Measurements from ENCODE around the gene PRM1. TPM values are rescaled to one million over a fixed set of nuclear protein-coding genes. Genes with fewer than 3 reads are reported as not detected.
A peak's percentile ranks its signal among the peaks of the same experiment; 100 is the strongest.

The PRM1 gene
- total RNA-seq, 2 donors from 2014 or later = not detected

DNA sequence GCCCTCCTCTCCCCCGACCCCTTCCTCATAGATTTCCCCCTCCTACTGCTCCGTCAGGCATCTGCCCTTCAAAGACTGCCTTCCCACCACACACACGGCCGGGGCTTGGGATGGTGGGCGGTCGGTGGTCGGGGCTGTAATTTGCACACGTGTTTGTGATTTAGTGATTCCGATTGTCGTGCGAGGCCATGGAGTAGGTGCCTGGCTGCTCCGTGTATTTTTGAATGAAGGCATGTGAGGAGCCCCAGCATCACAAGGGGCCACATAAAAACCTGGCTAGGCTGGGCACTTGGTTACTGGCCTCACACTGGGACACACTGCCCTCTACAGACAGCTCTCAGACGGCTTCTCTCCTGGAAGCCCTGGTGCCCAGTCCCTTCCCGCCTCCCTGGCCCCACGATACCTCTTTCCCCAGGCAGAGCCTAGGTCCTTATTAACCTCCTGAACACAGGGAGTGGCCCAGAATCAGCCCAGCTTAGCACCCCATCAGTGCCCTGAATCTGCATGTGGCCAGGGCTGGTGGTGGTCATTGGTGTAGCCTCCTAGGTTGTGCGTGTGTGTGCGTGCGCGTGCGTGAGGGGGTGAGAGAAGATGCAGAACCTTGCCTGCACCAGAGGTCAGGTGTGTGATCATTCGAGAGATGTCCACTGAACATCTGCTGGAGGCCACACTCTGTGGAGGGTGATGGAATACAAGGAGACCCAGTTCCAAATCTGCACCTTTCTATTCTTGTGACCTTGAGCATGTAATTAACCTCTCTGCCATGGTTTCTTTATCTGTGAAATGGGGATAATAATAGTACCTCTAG, 23.8 kb downstream of the PRM1 start:
- Mint-ChIP-seq H3K36me3 (ENCODE audit: low read depth) (no peaks in the 10 kb centered on the region), H3K4me3 (peak overlapping the region; percentile 81), H3K4me1 (peaks cover 4% of the 10 kb centered on the region), H3K27me3 (ENCODE audit: insufficient read depth) (peaks cover 7% of the 10 kb centered on the region), H3K9me3 (no peaks in the 10 kb centered on the region), H3K27ac (no peak overlapping the region)
- TF ChIP-seq, protein P1, sequence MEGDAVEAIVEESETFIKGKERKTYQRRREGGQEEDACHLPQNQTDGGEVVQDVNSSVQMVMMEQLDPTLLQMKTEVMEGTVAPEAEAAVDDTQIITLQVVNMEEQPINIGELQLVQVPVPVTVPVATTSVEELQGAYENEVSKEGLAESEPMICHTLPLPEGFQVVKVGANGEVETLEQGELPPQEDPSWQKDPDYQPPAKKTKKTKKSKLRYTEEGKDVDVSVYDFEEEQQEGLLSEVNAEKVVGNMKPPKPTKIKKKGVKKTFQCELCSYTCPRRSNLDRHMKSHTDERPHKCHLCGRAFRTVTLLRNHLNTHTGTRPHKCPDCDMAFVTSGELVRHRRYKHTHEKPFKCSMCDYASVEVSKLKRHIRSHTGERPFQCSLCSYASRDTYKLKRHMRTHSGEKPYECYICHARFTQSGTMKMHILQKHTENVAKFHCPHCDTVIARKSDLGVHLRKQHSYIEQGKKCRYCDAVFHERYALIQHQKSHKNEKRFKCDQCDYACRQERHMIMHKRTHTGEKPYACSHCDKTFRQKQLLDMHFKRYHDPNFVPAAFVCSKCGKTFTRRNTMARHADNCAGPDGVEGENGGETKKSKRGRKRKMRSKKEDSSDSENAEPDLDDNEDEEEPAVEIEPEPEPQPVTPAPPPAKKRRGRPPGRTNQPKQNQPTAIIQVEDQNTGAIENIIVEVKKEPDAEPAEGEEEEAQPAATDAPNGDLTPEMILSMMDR (conservative IDR thresholded peaks at IDR 0.05) = peak; percentile 86
- Histone ChIP-seq H3K27me3 (ENCODE audit: control insufficient read depth, insufficient read depth, low read length, poor library complexity, severe bottlenecking) (no peaks in the 10 kb centered on the region), H3K9ac (ENCODE audit: extremely low read depth, low read length, poor library complexity, severe bottlenecking) (no peak overlapping the region), H3K27ac (ENCODE audit: low read depth, low read length) (no peak overlapping the region), H3K4me3 (ENCODE audit: low read length) (peak overlapping the region; percentile 83), H3K4me1 (ENCODE audit: control insufficient read depth, insufficient read depth, low read length) (no peaks in the 10 kb centered on the region), H3K36me3 (ENCODE audit: control insufficient read depth, insufficient read depth, low read length) (no peaks in the 10 kb centered on the region), H3K9me3 (ENCODE audit: control insufficient read depth, low read length) (no peaks in the 10 kb centered on the region)
- peak; percentile 93 for DNase-seq
- WGBS, 2 experiments (ENCODE audit: insufficient coverage in 1 of 2, insufficient read length in 1 of 2) = 37 to 44% methylated on average over 9 to 21 of the region's 21 CpGs

DNA sequence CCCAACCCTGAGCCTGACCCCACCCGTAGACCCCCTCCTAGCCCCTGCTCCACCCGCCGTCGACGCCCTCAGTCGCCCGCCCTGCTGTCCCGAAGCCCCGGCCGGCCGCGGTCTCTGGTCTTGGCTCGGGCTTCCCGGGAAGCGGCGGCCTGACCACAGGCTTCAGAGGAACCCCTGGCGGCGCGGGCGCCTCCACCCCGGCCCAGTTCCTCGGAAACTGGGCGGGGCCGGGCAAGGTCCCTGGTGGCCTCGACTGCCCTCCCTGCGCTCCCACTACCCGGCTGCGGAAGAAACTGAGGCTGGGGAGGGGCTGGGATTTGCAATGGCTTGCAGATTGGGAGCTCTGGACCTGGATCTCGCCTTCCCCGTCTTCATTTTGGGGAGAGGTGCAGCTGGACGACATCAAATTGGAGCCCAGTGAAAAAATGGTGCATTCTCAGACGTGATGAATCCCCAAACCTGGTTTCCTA, 24.4 kb downstream of the PRM1 start:
- Mint-ChIP-seq H3K9me3 (no peaks in the 10 kb centered on the region), H3K36me3 (ENCODE audit: low read depth) (no peaks in the 10 kb centered on the region), H3K27me3 (ENCODE audit: insufficient read depth) (peaks cover 7% of the 10 kb centered on the region), H3K4me3 (peak overlapping the region; percentile 81), H3K4me1 (peaks cover 4% of the 10 kb centered on the region), H3K27ac (peak overlapping the region; percentile 94)
- H3K4me3 ChIP-seq (ENCODE audit: low read length) = peak overlapping the region; percentile 83
- H3K4me1 ChIP-seq (ENCODE audit: control insufficient read depth, insufficient read depth, low read length) = no peaks in the 10 kb centered on the region
- H3K36me3 ChIP-seq (ENCODE audit: control insufficient read depth, insufficient read depth, low read length) = no peaks in the 10 kb centered on the region
- TF ChIP-seq, protein P1 (conservative IDR thresholded peaks at IDR 0.05) = no peak
- WGBS, 2 experiments (ENCODE audit: insufficient coverage in 1 of 2, insufficient read length in 1 of 2) = 2 to 4% methylated on average over 8 to 32 of the region's 32 CpGs
- peak overlapping the region; percentile 84 for H3K9ac ChIP-seq (ENCODE audit: extremely low read depth, low read length, poor library complexity, severe bottlenecking)
- no peaks in the 10 kb centered on the region for H3K27me3 ChIP-seq (ENCODE audit: control insufficient read depth, insufficient read depth, low read length, poor library complexity, severe bottlenecking)
- H3K9me3 ChIP-seq (ENCODE audit: control insufficient read depth, low read length) = no peaks in the 10 kb centered on the region
- H3K27ac ChIP-seq (ENCODE audit: low read depth, low read length) = no peak overlapping the region
- peak; percentile 85 for DNase-seq

DNA sequence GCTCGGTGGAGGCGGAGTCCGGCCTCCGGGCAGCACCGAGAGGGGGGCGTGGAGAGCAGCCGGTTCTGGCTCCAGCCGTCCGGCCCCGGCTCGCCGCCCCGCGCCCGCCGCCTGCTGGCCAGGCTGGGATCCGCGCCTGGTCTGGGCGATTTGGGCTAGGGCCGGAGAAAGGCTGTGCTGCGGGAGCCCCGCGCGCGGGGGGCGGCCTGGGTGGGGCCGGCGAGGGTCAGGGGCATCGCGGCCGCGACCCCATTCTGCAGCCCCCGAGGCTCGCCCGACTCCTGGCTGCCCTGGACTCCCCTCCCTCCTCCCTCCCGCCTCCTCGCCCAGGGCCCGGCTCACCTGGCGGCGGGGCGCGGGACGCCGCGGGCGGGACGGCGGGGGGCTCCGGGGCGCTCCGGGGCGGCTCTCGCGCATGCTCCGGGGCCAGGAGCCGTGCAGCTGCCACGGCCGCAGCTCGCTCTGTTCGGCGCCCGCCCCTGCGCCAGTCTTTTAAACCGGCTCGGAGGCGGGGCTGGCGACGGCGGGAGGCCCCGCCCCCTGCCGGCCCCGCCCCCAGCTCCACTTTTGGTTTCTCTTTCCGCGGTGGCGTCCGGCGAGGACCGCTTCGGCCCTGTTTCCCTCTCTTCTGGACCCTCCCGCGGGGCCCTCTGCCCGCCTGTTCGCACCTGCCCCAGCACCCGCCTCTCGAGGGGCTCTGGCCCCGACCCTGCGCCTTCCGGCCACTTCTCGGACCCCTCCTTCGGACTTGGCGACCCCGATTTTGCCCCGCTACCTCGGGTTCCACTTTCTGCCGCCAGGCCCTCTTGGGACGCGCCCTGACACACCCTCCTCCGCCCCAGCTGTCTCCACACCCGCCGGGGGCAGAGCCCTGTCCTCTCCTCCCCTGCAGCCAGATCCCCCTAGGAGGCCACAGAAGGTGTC, 25.1 kb downstream of the PRM1 start, which contains the start of gene SOCS1:
SOCS1 (minus strand) TSS at position 468 of the 924 bp plus-strand sequence. CDS start 726 bp downstream, outside the sequence.
- Mint-ChIP-seq H3K27me3 (ENCODE audit: insufficient read depth) (peaks cover 6% of the 10 kb centered on the region), H3K36me3 (ENCODE audit: low read depth) (no peaks in the 10 kb centered on the region), H3K4me1 (peaks cover 4% of the 10 kb centered on the region), H3K27ac (peak within 1 kb of the TSS; percentile 94), H3K9me3 (no peaks in the 10 kb centered on the region), H3K4me3 (peak within 1 kb of the TSS; percentile 81)
- peak within 1 kb of the TSS; percentile 36 for H3K27ac ChIP-seq (ENCODE audit: low read depth, low read length)
- peak; percentile 96 for DNase-seq
- H3K9me3 ChIP-seq (ENCODE audit: control insufficient read depth, low read length) = no peaks in the 10 kb centered on the region
- peak within 1 kb of the TSS; percentile 84 for H3K9ac ChIP-seq (ENCODE audit: extremely low read depth, low read length, poor library complexity, severe bottlenecking)
- H3K36me3 ChIP-seq (ENCODE audit: control insufficient read depth, insufficient read depth, low read length) = no peaks in the 10 kb centered on the region
- no peaks in the 10 kb centered on the region for H3K27me3 ChIP-seq (ENCODE audit: control insufficient read depth, insufficient read depth, low read length, poor library complexity, severe bottlenecking)
- no peaks in the 10 kb centered on the region for H3K4me1 ChIP-seq (ENCODE audit: control insufficient read depth, insufficient read depth, low read length)
- WGBS, 2 experiments (ENCODE audit: insufficient coverage in 1 of 2, insufficient read length in 1 of 2) = 0% methylated on average over 28 to 100 of the region's 100 CpGs
- H3K4me3 ChIP-seq (ENCODE audit: low read length) = peak within 1 kb of the TSS; percentile 83
- TF ChIP-seq, protein P1 (conservative IDR thresholded peaks at IDR 0.05) = peak; percentile 99
